ENCODE results near the gene PXK.

- TF ChIP-seq CTCF (IDR thresholded peaks at IDR 0.05 in 2 of 3, conservative IDR thresholded peaks at IDR 0.05 in 1 of 3; ENCODE audit: control insufficient read depth in 2 of 3, extremely low read depth in 1 of 3, insufficient read depth in 1 of 3, low read depth in 3 of 3, low read length in 3 of 3) (no peak), MAX (IDR thresholded peaks at IDR 0.05; ENCODE audit: low read depth, low read length) (no peak), ELK1 (IDR thresholded peaks at IDR 0.05; ENCODE audit: low read depth, low read length) (no peak), EGR1 (IDR thresholded peaks at IDR 0.05; ENCODE audit: borderline replicate concordance in 1 of 2, low read depth in 2 of 2, low read length in 2 of 2) (no peak), SREBF2 (IDR thresholded peaks at IDR 0.05; ENCODE audit: low read length) (no peak), MXI1 (IDR thresholded peaks at IDR 0.05; ENCODE audit: low read depth, low read length) (no peak), ESRRA (IDR thresholded peaks at IDR 0.05; ENCODE audit: low read length) (no peak), TARDBP (IDR thresholded peaks at IDR 0.05; ENCODE audit: borderline replicate concordance) (no peak), MTA2 (IDR thresholded peaks at IDR 0.05; ENCODE audit: low read depth) (no peak), STAT3 (IDR thresholded peaks at IDR 0.05; ENCODE audit: low read depth, low read length) (no peak)
Measured at GRCh38 chr3:58469096-58469495, 136.4 kb downstream of the PXK start.
